Ishikawa (cell line): ENCODE measurements around the gene KIRREL2.

ENCODE experiments used
- CEBPB ChIP-seq: IDR thresholded peaks from 2 replicates; pipeline ENCODE4 v1.6.1; 2012
- CREB1 ChIP-seq: IDR thresholded peaks from 2 replicates; pipeline ENCODE4 v1.6.1; 2012; ENCODE audit warnings: low read depth
- EGR1 ChIP-seq: IDR thresholded peaks from 2 replicates; pipeline ENCODE4 v1.6.1; 2012
- EP300 ChIP-seq: IDR thresholded peaks from 2 replicates; pipeline ENCODE4 v1.6.1; 2012; ENCODE audit warnings: borderline replicate concordance
- FOXM1 ChIP-seq: IDR thresholded peaks from 2 replicates; pipeline ENCODE4 v1.6.1; 2012; ENCODE audit warnings: low read depth, borderline replicate concordance
- NFIC ChIP-seq: IDR thresholded peaks from 2 replicates; pipeline ENCODE4 v1.6.1; 2012
- RAD21 ChIP-seq: IDR thresholded peaks from 2 replicates; pipeline ENCODE4 v1.6.1; 2012; ENCODE audit warnings: low read depth
- TAF1 ChIP-seq: IDR thresholded peaks from 2 replicates; pipeline ENCODE4 v1.6.1; 2012; ENCODE audit warnings: low read depth, mild to moderate bottlenecking
- TCF12 ChIP-seq: IDR thresholded peaks from 2 replicates; pipeline ENCODE4 v1.6.1; 2012; ENCODE audit warnings: low read depth
- TEAD4 ChIP-seq: IDR thresholded peaks from 2 replicates; pipeline ENCODE4 v1.6.1; 2012
- YY1 ChIP-seq: IDR thresholded peaks from 2 replicates; pipeline ENCODE4 v1.6.1; 2012; ENCODE audit warnings: low read depth
- ZBTB7A ChIP-seq: IDR thresholded peaks from 2 replicates; pipeline ENCODE4 v1.6.1; 2012; ENCODE audit warnings: low read depth
- TF ChIP-seq, protein P1 (sequence below): IDR thresholded peaks from 2 replicates; pipeline ENCODE4 v1.6.1; 2012; ENCODE audit warnings: low read depth, mild to moderate bottlenecking
- TF ChIP-seq, protein P2 (sequence below): IDR thresholded peaks from 2 replicates; pipeline ENCODE4 v1.6.1; 2012
- TF ChIP-seq, protein P3 (sequence below): IDR thresholded peaks from 2 replicates; pipeline ENCODE4 v1.6.1; 2012

KIRREL2 gene

DNA sequence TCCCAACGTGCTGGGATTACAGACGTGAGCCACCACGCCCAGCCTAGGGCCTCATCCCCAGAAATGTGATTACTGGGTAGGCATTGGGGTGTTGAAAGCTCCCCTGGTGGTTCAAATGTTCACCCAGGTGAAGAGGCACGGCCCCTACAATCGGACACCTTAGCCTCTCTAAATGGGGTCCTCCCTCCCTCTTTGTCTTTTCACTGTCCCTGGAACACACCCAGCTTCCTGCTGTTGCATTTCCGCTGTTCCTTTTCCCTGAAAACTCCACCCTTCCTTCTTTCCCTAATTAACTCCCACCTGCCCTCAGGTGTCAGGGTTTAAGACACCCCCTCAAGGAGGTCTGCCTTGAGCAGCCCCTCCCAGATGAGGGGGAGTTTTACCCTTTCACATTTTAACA, 40.4 kb upstream of the KIRREL2 start:
- TF ChIP-seq EP300 (no peak), TCF12 (no peak), CEBPB (no peak), TAF1 (no peak), CREB1 (no peak), ZBTB7A (no peak), EGR1 (no peak), TEAD4 (no peak), FOXM1 (no peak), YY1 (no peak), NFIC (no peak), RAD21 (no peak)
- TF ChIP-seq, protein P1, sequence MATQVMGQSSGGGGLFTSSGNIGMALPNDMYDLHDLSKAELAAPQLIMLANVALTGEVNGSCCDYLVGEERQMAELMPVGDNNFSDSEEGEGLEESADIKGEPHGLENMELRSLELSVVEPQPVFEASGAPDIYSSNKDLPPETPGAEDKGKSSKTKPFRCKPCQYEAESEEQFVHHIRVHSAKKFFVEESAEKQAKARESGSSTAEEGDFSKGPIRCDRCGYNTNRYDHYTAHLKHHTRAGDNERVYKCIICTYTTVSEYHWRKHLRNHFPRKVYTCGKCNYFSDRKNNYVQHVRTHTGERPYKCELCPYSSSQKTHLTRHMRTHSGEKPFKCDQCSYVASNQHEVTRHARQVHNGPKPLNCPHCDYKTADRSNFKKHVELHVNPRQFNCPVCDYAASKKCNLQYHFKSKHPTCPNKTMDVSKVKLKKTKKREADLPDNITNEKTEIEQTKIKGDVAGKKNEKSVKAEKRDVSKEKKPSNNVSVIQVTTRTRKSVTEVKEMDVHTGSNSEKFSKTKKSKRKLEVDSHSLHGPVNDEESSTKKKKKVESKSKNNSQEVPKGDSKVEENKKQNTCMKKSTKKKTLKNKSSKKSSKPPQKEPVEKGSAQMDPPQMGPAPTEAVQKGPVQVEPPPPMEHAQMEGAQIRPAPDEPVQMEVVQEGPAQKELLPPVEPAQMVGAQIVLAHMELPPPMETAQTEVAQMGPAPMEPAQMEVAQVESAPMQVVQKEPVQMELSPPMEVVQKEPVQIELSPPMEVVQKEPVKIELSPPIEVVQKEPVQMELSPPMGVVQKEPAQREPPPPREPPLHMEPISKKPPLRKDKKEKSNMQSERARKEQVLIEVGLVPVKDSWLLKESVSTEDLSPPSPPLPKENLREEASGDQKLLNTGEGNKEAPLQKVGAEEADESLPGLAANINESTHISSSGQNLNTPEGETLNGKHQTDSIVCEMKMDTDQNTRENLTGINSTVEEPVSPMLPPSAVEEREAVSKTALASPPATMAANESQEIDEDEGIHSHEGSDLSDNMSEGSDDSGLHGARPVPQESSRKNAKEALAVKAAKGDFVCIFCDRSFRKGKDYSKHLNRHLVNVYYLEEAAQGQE = no peak
- TF ChIP-seq, protein P2, sequence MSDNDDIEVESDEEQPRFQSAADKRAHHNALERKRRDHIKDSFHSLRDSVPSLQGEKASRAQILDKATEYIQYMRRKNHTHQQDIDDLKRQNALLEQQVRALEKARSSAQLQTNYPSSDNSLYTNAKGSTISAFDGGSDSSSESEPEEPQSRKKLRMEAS = no peak

DNA sequence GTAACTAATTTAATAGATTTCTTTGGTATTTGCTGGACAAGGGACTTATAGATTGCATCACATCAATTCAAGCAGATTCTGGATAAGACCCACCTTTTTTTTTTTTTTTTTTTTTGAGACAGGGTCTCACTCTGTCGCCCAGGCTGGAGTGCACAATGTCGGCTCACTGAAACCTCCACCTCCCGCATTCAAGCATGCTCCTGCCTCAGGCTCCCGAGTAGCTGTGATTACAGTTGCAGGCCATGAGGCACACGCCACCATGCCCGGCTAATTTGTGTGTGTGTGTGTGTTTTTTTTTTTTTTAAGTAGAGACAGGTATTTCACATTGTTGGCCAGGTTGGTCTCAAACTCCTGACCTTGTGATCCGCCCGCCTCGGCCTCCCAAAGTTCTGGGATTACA, 39.9 kb upstream of the KIRREL2 start:
- no peak for TF ChIP-seq CREB1
- TF ChIP-seq, protein P1 = no peak
- TF ChIP-seq FOXM1 = no peak
- no peak for TF ChIP-seq TCF12
- TF ChIP-seq, protein P3, sequence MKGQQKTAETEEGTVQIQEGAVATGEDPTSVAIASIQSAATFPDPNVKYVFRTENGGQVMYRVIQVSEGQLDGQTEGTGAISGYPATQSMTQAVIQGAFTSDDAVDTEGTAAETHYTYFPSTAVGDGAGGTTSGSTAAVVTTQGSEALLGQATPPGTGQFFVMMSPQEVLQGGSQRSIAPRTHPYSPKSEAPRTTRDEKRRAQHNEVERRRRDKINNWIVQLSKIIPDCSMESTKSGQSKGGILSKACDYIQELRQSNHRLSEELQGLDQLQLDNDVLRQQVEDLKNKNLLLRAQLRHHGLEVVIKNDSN = no peak
- no peak for TF ChIP-seq EGR1
- no peak for TF ChIP-seq YY1
- no peak for TF ChIP-seq ZBTB7A
- no peak for TF ChIP-seq NFIC
- TF ChIP-seq TAF1 = no peak
- no peak for TF ChIP-seq RAD21
- TF ChIP-seq CEBPB = no peak
- TF ChIP-seq EP300 = no peak
- TF ChIP-seq, protein P2 = no peak
- no peak for TF ChIP-seq TEAD4

DNA sequence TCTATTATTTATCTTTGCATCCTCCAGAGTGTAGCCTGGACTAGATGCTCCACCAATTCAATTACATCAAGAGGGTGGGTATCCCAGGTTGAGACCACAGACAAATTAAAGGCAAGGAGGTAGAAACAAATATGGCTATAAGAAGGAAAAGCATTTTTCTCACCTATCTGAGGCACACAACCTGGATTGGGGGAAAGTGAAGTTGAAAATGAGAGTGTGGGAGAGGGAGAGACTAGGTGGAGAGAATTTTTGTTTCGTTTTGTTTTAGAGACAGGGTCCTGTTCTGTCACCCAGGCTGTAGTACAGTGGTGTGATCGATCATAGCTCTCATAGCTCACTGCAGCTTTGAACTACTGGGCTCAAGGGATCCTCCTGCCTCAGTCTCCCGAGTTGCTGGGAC, 38.3 kb upstream of the KIRREL2 start:
- TF ChIP-seq YY1 (no peak), ZBTB7A (no peak), FOXM1 (no peak), EP300 (no peak), TCF12 (no peak), RAD21 (no peak), NFIC (no peak), EGR1 (no peak), TAF1 (no peak)
- TF ChIP-seq, protein P2 = no peak
- TF ChIP-seq, protein P3 = no peak

DNA sequence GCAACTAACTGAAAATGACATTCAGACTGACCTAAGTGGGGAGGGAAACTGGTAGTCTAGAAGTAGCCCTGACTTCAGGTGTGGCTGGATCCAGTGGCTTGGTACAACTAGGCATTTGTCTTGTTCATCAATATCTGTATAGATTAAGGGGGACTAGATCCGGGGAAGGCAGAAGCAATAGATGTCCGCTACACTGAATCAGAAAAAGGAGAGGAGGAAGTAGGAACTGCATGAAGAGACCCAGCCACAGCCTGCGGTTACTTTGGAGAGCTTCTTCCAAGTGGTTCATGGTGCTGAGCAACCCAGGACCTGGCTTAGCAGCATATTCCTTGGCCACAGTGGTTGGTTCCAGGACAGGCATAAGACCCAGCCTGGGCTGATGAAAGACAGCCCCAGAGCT, 34.1 kb upstream of the KIRREL2 start:
- TF ChIP-seq TAF1 (no peak), CREB1 (no peak), RAD21 (no peak), FOXM1 (no peak), YY1 (no peak), TCF12 (no peak), NFIC (no peak), EP300 (no peak), CEBPB (no peak), EGR1 (no peak), ZBTB7A (no peak), TEAD4 (no peak)
- TF ChIP-seq, protein P2 = no peak
- TF ChIP-seq, protein P3 = no peak
- TF ChIP-seq, protein P1 = no peak
